Activated T-helper 17 cell treated with anti-CD3 and anti-CD28 coated beads, Interleukin-2, amount 50 U/mL, for 72 hours (primary cell): ENCODE measurements around the gene RPP30. TPM values are rescaled to one million over a fixed set of nuclear protein-coding genes. Genes with fewer than 3 reads are reported as not detected.
"Not testable (repeated sequence)": the region's sequence is repeated elsewhere in the genome, so short reads cannot be mapped to it uniquely, and the experiment has no call there.

Experiments
- ATAC-seq: fragments of 150-1000 bp; cut with Tn5 transposase; replicated peaks from 2 replicates; pipeline ENCODE4 v1.10.0; 2021; ENCODE audit warnings: mild to moderate bottlenecking, moderate library complexity
- H3K27ac Mint-ChIP-seq: one replicate; pipeline ENCODE4 v1.8.0; 2022; ENCODE audit warnings: mixed read lengths
- H3K27me3 Mint-ChIP-seq: one replicate; pipeline ENCODE4 v1.8.0; 2022; ENCODE audit warnings: mixed read lengths
- H3K36me3 Mint-ChIP-seq: one replicate; pipeline ENCODE4 v1.8.0; 2022; ENCODE audit warnings: low read depth, mild to moderate bottlenecking, mixed read lengths
- H3K4me1 Mint-ChIP-seq: one replicate; pipeline ENCODE4 v1.8.0; 2022; ENCODE audit warnings: mixed read lengths
- H3K4me3 Mint-ChIP-seq: one replicate; pipeline ENCODE4 v1.8.0; 2022; ENCODE audit warnings: mild to moderate bottlenecking, mixed read lengths
- H3K9me3 Mint-ChIP-seq: one replicate; pipeline ENCODE4 v1.8.0; 2022; ENCODE audit warnings: mixed read lengths
- total RNA-seq, 2 donors: library from RNA; stranded (reverse); gene quantifications; one replicate each; pipeline ENCODE4 v1.2.3, GENCODE V29; 2022

RPP30 gene
- total RNA-seq, 2 donors from 2014 or later: 161 to 173 TPM

- no peaks in the 10 kb centered on the region for H3K27me3 Mint-ChIP-seq
- no peak overlapping the region for H3K4me3 Mint-ChIP-seq
- H3K4me1 Mint-ChIP-seq: peaks cover 19% of the 10 kb centered on the region
- H3K9me3 Mint-ChIP-seq: no peaks in the 10 kb centered on the region
- no peak overlapping the region for H3K27ac Mint-ChIP-seq
- ATAC-seq: no peak
- peaks cover 100% of the 10 kb centered on the region for H3K36me3 Mint-ChIP-seq
Measured at GRCh38 chr10:90888387-90888786, 16.6 kb downstream of the RPP30 start.

GRCh38 chr10:90889636-90890035, 17.9 kb downstream of the RPP30 start:
- Mint-ChIP-seq H3K9me3 (no peaks in the 10 kb centered on the region), H3K36me3 (peaks cover 100% of the 10 kb centered on the region), H3K27me3 (no peaks in the 10 kb centered on the region), H3K27ac (no peak overlapping the region), H3K4me1 (peaks cover 22% of the 10 kb centered on the region), H3K4me3 (no peak overlapping the region)
- ATAC-seq: no peak

GRCh38 chr10:90890347-90890746, 18.6 kb downstream of the RPP30 start:
- no peak overlapping the region for H3K4me3 Mint-ChIP-seq
- H3K27me3 Mint-ChIP-seq: no peaks in the 10 kb centered on the region
- peaks cover 20% of the 10 kb centered on the region for H3K4me1 Mint-ChIP-seq
- H3K9me3 Mint-ChIP-seq: no peaks in the 10 kb centered on the region
- H3K36me3 Mint-ChIP-seq: peaks cover 98% of the 10 kb centered on the region
- ATAC-seq: no peak
- no peak overlapping the region for H3K27ac Mint-ChIP-seq

- Mint-ChIP-seq H3K4me3 (no peak overlapping the region), H3K9me3 (no peaks in the 10 kb centered on the region), H3K27me3 (no peaks in the 10 kb centered on the region), H3K4me1 (peaks cover 18% of the 10 kb centered on the region), H3K27ac (no peak overlapping the region), H3K36me3 (peaks cover 93% of the 10 kb centered on the region)
- ATAC-seq: no peak
Measured at GRCh38 chr10:90893190-90893589, 21.4 kb downstream of the RPP30 start.

- ATAC-seq, H3K27me3 Mint-ChIP-seq, H3K4me3 Mint-ChIP-seq, H3K27ac Mint-ChIP-seq, H3K9me3 Mint-ChIP-seq: not testable (repeated sequence)
- Mint-ChIP-seq H3K36me3 (peaks cover 93% of the 10 kb centered on the region), H3K4me1 (peaks cover 12% of the 10 kb centered on the region)
Measured at GRCh38 chr10:90896916-90897315, 25.1 kb downstream of the RPP30 start.

GRCh38 chr10:90905925-90906324, 34.2 kb downstream of the RPP30 start:
- Mint-ChIP-seq H3K4me1 (peaks cover 18% of the 10 kb centered on the region), H3K27ac (peak overlapping the region; percentile 88), H3K36me3 (peaks cover 62% of the 10 kb centered on the region), H3K4me3 (peak overlapping the region; percentile 56), H3K9me3 (peaks cover 4% of the 10 kb centered on the region), H3K27me3 (no peaks in the 10 kb centered on the region)
- ATAC-seq: peak; percentile 83

GRCh38 chr10:90906596-90906995, 34.8 kb downstream of the RPP30 start:
- peak; percentile 83 for ATAC-seq
- peak overlapping the region; percentile 88 for H3K27ac Mint-ChIP-seq

GRCh38 chr10:90911133-90912051, 39.6 kb downstream of the RPP30 start:
- Mint-ChIP-seq H3K4me3 (no peak overlapping the region), H3K27me3 (peaks cover 4% of the 10 kb centered on the region), H3K36me3 (peaks cover 11% of the 10 kb centered on the region), H3K4me1 (peaks cover 5% of the 10 kb centered on the region), H3K9me3 (no peaks in the 10 kb centered on the region), H3K27ac (no peak overlapping the region)
- peak; percentile 68 for ATAC-seq

More at GRCh38 chr10:90906596-90906995, 34.8 kb downstream of the RPP30 start:
- peaks cover 55% of the 10 kb centered on the region for H3K36me3 Mint-ChIP-seq
- peak overlapping the region; percentile 56 for H3K4me3 Mint-ChIP-seq
- H3K4me1 Mint-ChIP-seq: peaks cover 18% of the 10 kb centered on the region
- H3K27me3 Mint-ChIP-seq: no peaks in the 10 kb centered on the region
- H3K9me3 Mint-ChIP-seq: peaks cover 4% of the 10 kb centered on the region

- Mint-ChIP-seq H3K9me3 (no peaks in the 10 kb centered on the region), H3K4me3 (no peak overlapping the region), H3K36me3 (peaks cover 3% of the 10 kb centered on the region), H3K27ac (no peak overlapping the region), H3K27me3 (peaks cover 4% of the 10 kb centered on the region), H3K4me1 (no peaks in the 10 kb centered on the region)
- ATAC-seq: no peak
Measured at GRCh38 chr10:90912174-90912573, 40.4 kb downstream of the RPP30 start.

GRCh38 chr10:90912854-90913479, 41.2 kb downstream of the RPP30 start:
- ATAC-seq: no peak
- H3K9me3 Mint-ChIP-seq: no peaks in the 10 kb centered on the region
- H3K36me3 Mint-ChIP-seq: no peaks in the 10 kb centered on the region
- no peak overlapping the region for H3K4me3 Mint-ChIP-seq
- no peaks in the 10 kb centered on the region for H3K4me1 Mint-ChIP-seq
- H3K27ac Mint-ChIP-seq: no peak overlapping the region
- H3K27me3 Mint-ChIP-seq: peaks cover 4% of the 10 kb centered on the region

GRCh38 chr10:90913774-90914420, 42.1 kb downstream of the RPP30 start:
- ATAC-seq: no peak
- no peak overlapping the region for H3K4me3 Mint-ChIP-seq
- no peaks in the 10 kb centered on the region for H3K9me3 Mint-ChIP-seq

GRCh38 chr10:90914992-90915765, 43.4 kb downstream of the RPP30 start:
- Mint-ChIP-seq H3K4me3 (no peak overlapping the region), H3K4me1 (no peaks in the 10 kb centered on the region), H3K36me3 (no peaks in the 10 kb centered on the region), H3K27ac (no peak overlapping the region), H3K9me3 (no peaks in the 10 kb centered on the region), H3K27me3 (peaks cover 4% of the 10 kb centered on the region)
- ATAC-seq: no peak

More at GRCh38 chr10:90913774-90914420, 42.1 kb downstream of the RPP30 start:
- Mint-ChIP-seq H3K27ac (no peak overlapping the region), H3K27me3 (peaks cover 4% of the 10 kb centered on the region), H3K4me1 (no peaks in the 10 kb centered on the region), H3K36me3 (no peaks in the 10 kb centered on the region)

GRCh38 chr10:90915766-90916075, 43.9 kb downstream of the RPP30 start:
- no peak overlapping the region for H3K27ac Mint-ChIP-seq
- ATAC-seq: no peak
- H3K9me3 Mint-ChIP-seq: no peaks in the 10 kb centered on the region
- no peak overlapping the region for H3K4me3 Mint-ChIP-seq
- peaks cover 4% of the 10 kb centered on the region for H3K27me3 Mint-ChIP-seq
- H3K4me1 Mint-ChIP-seq: no peaks in the 10 kb centered on the region
- H3K36me3 Mint-ChIP-seq: no peaks in the 10 kb centered on the region
